HG02678 (cell line): ENCODE data around the gene STOML3.

ENCODE experiments used
- ATAC-seq: cut with Tn5 transposase; IDR thresholded peaks from one replicate; pipeline ENCODE4 v1.9.1; 2021; ENCODE audit warnings: mild to moderate bottlenecking, moderate library complexity; ENCODE audit not compliant: unreplicated experiment

The STOML3 gene

GRCh38 chr13:38981096-38981495 is 9.5 kb downstream of the STOML3 start:
- no peak for ATAC-seq

DNA sequence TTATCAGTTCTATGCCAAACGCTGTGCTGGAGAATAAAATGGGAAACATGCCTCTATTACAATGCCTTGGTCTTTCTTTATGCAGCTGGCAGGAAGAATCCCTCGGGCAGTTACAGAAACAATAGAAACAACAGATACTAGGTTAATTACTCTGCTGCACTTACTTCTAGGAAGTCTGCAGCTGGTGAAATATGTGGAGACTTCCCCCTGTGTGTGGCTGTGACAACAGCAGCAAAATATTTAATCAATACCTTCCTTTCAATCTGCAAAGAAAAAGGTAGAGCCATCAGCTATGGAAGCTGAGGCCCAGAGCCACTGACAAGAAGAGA is 9.9 kb downstream of the STOML3 start:
- no peak for ATAC-seq

- no peak for ATAC-seq
Measured at GRCh38 chr13:38979891-38980749, 10.5 kb downstream of the STOML3 start.

DNA sequence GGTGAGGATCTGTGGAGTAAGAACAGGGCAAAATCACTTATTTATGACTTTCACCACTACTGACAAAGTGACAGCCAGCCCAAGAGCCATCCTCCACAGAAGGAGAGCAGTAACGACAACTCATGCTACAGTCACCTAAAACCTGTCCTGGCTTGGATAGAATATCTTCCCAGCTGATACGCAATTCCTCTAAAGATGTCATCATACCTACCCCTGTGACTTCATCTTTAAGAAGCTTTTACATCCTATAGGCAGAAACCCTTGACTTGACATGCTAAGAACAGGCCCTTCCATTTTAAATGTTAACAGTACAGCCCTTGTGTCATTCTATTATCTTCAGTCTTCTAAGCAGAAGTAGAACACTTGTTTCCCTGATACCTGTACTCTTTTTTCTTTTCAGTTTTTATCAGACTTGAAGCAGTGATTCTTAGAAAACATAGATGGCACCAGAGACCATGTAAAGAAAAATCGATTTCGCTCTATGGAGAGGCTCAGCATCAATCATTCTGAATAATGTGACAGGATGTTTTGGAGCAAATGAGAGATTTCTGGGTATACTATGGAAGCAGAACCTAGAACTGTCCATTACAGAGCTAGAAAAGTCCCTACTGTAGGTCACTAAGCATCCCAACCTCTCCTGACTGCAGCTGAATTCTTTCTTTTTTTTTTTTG is 20.1 kb downstream of the STOML3 start:
- no peak for ATAC-seq

DNA sequence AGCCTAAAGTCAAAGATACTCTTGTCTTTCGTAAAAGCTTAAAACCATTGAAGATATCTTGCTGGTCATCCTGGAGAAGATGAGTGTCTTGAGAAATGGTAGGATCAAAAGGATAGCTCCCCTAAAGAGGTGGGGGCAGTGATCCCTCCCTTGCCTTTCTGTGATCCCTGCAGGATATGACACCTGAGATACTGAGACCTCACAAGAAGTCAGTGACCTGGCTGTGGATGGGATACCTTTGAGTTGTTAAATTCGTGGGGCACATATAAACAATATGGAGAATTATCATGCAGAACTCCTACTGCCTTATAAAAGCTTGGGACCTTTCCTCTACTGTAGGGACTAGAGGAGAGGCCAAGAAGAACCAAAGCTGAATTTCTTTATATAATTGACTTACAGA is 21.4 kb downstream of the STOML3 start:
- ATAC-seq = no peak

GRCh38 chr13:38967446-38967845 is 23.2 kb downstream of the STOML3 start:
- ATAC-seq = no peak

GRCh38 chr13:38965281-38965680 is 25.4 kb downstream of the STOML3 start:
- ATAC-seq = no peak

- ATAC-seq = no peak
Measured at GRCh38 chr13:38960175-38960574, 30.5 kb downstream of the STOML3 start.

- no peak for ATAC-seq
Measured at GRCh38 chr13:38957794-38958592, 32.6 kb downstream of the STOML3 start.

DNA sequence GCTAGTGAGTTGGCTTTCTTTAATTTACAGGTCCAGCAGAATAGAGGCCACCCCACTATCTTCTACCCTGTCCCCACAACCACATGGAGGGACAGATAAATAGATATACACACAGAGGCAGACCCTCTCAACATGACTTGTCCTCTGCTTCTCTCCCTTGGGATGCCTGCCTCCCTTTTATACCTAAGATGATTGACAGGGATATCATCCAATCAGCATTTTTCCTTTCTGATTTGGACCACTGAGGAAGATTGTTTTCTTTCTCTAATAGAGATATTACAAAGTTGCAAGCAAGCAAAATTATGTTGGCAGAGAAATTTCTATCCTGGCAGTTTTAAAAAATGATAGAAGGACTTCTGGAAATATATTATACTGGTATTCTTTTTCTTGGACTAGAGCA is 35.8 kb downstream of the STOML3 start:
- ATAC-seq = no peak

DNA sequence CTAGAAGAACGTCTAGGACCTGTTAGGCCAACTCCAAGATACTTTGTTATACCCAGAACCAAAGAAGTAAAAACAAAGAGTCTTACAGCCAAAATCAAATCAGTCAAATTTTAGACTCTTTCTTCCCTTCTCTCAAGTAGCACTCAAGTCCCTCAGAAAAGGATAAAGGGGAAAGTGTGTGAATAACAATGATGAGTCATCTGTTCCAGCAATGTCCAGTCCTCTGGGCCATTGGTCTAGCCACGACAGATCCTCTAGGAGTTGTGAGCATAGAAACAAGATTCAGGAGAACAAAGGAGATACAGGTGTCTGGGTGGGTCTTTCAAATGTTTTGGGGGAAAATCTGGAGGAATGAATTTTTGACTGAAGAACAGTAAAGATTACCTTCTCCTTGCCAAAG is 36.3 kb downstream of the STOML3 start:
- ATAC-seq = no peak

DNA sequence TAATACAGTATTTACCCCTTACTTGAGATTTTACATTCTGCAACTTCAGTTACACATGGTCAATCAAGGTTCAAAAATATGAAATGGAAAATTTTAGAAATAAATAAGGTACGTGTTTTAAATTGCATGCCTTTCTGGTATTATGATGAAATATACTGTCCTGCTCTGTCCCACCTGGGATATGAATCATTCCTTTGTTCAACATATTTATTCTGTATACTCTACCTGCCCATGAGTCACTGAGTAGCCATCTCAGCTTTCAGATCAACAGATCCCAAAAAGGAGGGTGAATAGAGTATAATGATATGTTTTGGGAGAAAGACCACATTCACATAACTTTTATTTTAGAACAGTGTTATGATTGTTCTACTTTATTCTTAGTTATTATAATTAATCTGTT is 37.8 kb downstream of the STOML3 start:
- no peak for ATAC-seq

GRCh38 chr13:38951525-38952313 is 38.9 kb downstream of the STOML3 start:
- ATAC-seq = no peak

GRCh38 chr13:38950987-38951386 is 39.6 kb downstream of the STOML3 start:
- no peak for ATAC-seq

- ATAC-seq = no peak
Measured at GRCh38 chr13:38947054-38947453, 43.6 kb downstream of the STOML3 start.

- no peak for ATAC-seq
Measured at GRCh38 chr13:38944219-38944618, 46.4 kb downstream of the STOML3 start.

GRCh38 chr13:38943231-38943630 is 47.4 kb downstream of the STOML3 start:
- ATAC-seq = no peak

- ATAC-seq = no peak
Measured at GRCh38 chr13:38941353-38941945, 49.2 kb downstream of the STOML3 start.

GRCh38 chr13:38933786-38934185 is 56.8 kb downstream of the STOML3 start:
- ATAC-seq = no peak

GRCh38 chr13:38922170-38922569 is 68.5 kb downstream of the STOML3 start:
- ATAC-seq = no peak

DNA sequence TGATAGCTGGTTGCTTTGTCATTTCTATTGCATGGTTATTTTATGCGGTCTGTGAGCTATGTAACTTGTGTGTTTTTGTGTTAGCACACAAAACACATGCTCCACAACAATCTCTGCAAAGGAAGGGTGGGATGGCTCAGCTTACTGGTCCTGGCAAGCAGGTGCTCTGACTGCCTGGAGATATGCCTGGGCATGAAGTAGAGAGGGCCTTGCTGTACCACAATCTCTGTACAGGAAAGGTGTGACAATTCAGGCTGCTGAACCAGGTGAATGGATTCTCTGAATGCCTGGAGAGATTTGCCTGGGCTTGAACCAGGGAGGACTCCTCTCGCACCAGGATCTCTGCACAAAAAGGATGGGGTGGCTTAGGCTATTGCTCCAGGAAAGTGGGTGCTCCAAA is 69.5 kb downstream of the STOML3 start:
- ATAC-seq = no peak
